GM12878 (cell line): ENCODE data around the gene KIAA0930. TPM values are rescaled to one million over a fixed set of nuclear protein-coding genes. Genes with fewer than 3 reads are reported as not detected.

ENCODE experiments used
- ATAC-seq: fragments of 200-7000 bp; cut with Tn5 transposase; 3 replicates; pipeline ENCODE4 v1.9.1; 2020; ENCODE audit warnings: mild to moderate bottlenecking, moderate library complexity
- BruUV-seq: library from RNA; stranded (reverse); fragments of 400-500 nt; replicated peaks from 2 replicates; lab custom pipeline; 2021; lab: Mats Ljungman, UMichigan
- CTCF ChIA-PET: fragments of 300-600 bp; sonication (Branson Sonifier 250); formaldehyde crosslinking; extraction: SDS; loops from one replicate; lab custom pipeline; 2021; ENCODE audit warnings: inconsistent platforms; lab: Yijun Ruan, JAX
- POLR2A ChIA-PET: fragments of 350-600 bp; formaldehyde crosslinking; extraction: SDS; loops from one replicate; lab custom pipeline; 2021; ENCODE audit warnings: inconsistent platforms; lab: Charles Lee
- RAD21 ChIA-PET: fragments of 300-600 bp; sonication (Branson Sonifier 250); formaldehyde crosslinking; loops from one replicate; lab custom pipeline; 2023; ENCODE audit warnings: antibody characterized with exemption; ENCODE audit not compliant: unreplicated experiment; lab: Charles Lee
- SMC1A ChIA-PET: fragments of 300-600 bp; sonication (Branson Sonifier 250); formaldehyde crosslinking; loops from one replicate; lab custom pipeline; 2023; ENCODE audit not compliant: unreplicated experiment, uncharacterized antibody; lab: Charles Lee
- DNase-seq: peaks from one replicate; pipeline ENCODE4 v3.0.0-alpha.2; 2011; ENCODE audit warnings: low read depth, low spot score
- FAIRE-seq: peaks from 3 replicates; lab custom pipeline; 2011; peaks lifted over from hg19 to GRCh38; lab: Jason Lieb, UNC
- H2AFZ ChIP-seq: 2 replicates; pipeline ENCODE4 v1.6.0; 2011; ENCODE audit warnings: low read depth, low read length, control low read depth; ENCODE audit not compliant: control insufficient read depth
- H3K27ac ChIP-seq: 2 replicates; pipeline ENCODE4 v1.5.1; 2011; ENCODE audit warnings: control low read depth; ENCODE audit not compliant: control insufficient read depth, insufficient read depth
- H3K27me3 ChIP-seq, 2 experiments: replicated peaks in 1 of 2; 2 replicates each; pipeline versions ENCODE4 v1.6.0 to v1.6.1; 2011; ENCODE audit warnings: low read length in 1 of 2; ENCODE audit not compliant: control insufficient read depth in 2 of 2, insufficient read depth in 2 of 2
- H3K36me3 ChIP-seq, 2 experiments: 2 replicates each; pipeline ENCODE4 v1.5.1; 2011; ENCODE audit warnings: low read length in 1 of 2; ENCODE audit not compliant: control insufficient read depth in 2 of 2, insufficient read depth in 2 of 2
- H3K4me1 ChIP-seq: 2 replicates; pipeline ENCODE4 v1.6.1; 2011; ENCODE audit warnings: mild to moderate bottlenecking, low read length, moderate library complexity, mixed read lengths; ENCODE audit not compliant: control insufficient read depth, insufficient read depth
- H3K4me2 ChIP-seq: 2 replicates; pipeline ENCODE4 v1.6.0; 2011; ENCODE audit warnings: control low read depth; ENCODE audit not compliant: control insufficient read depth, insufficient read depth
- H3K4me3 ChIP-seq: fragments of 200-600 bp; sonication (generic); 2 replicates; pipeline ENCODE4 v1.5.1; 2016
- H3K79me2 ChIP-seq: 2 replicates; pipeline ENCODE4 v1.6.0; 2011; ENCODE audit warnings: low read length; ENCODE audit not compliant: control insufficient read depth, insufficient read depth
- H3K9ac ChIP-seq: 2 replicates; pipeline ENCODE4 v1.8.0; 2011; ENCODE audit warnings: low read length, control low read depth, mixed read lengths; ENCODE audit not compliant: control insufficient read depth, insufficient read depth
- H3K9me3 ChIP-seq: replicated peaks from 3 replicates; pipeline ENCODE4 v1.5.1; 2011; ENCODE audit warnings: mild to moderate bottlenecking, low read length; ENCODE audit not compliant: control insufficient read depth, insufficient read depth
- H4K20me1 ChIP-seq: 2 replicates; pipeline ENCODE4 v1.6.0; 2011; ENCODE audit not compliant: control insufficient read depth, insufficient read depth
- HDGF ChIP-seq: fragments of 450-650 bp; IDR thresholded peaks from 2 replicates; pipeline ENCODE4 v1.6.1; 2016; ENCODE audit warnings: antibody characterized with exemption
- IRF4 ChIP-seq: IDR thresholded peaks from 2 replicates; pipeline ENCODE4 v1.6.1; 2011; ENCODE audit warnings: low read depth, low read length
- PAX5 ChIP-seq: IDR thresholded peaks from 2 replicates; pipeline ENCODE4 v1.6.1; 2011; ENCODE audit warnings: low read depth, low read length, borderline replicate concordance
- PBX3 ChIP-seq: IDR thresholded peaks from 2 replicates; pipeline ENCODE4 v1.6.1; 2011; ENCODE audit warnings: mild to moderate bottlenecking, low read depth, low read length, moderate library complexity; ENCODE audit not compliant: insufficient replicate concordance
- RCOR1 ChIP-seq: conservative IDR thresholded peaks from 2 replicates; pipeline ENCODE4 v1.6.1; 2012; ENCODE audit warnings: low read depth, low read length, improper control_type of control experiment
- RELB ChIP-seq: fragments of 450-650 bp; IDR thresholded peaks from 2 replicates; pipeline ENCODE4 v1.6.1; 2017; ENCODE audit warnings: low read depth, mild to moderate bottlenecking, moderate library complexity
- SMC3 ChIP-seq: IDR thresholded peaks from 2 replicates; pipeline ENCODE4 v1.6.1; 2011; ENCODE audit warnings: low read length, improper control_type of control experiment, borderline replicate concordance
- TBL1XR1 ChIP-seq: IDR thresholded peaks from 2 replicates; pipeline ENCODE4 v1.6.1; 2012; ENCODE audit warnings: low read depth, low read length, improper control_type of control experiment
- USF2 ChIP-seq: IDR thresholded peaks from 2 replicates; pipeline ENCODE4 v1.6.1; 2011; ENCODE audit warnings: low read depth, low read length, improper control_type of control experiment, borderline replicate concordance
- WGBS: methylation state at CpG from one replicate; pipeline ENCODE4 v1.1.6; 2016; ENCODE audit warnings: low lambda C conversion rate; ENCODE audit not compliant: insufficient replicate concordance, insufficient coverage; ENCODE audit errors: missing lambda C conversion rate; 5-methylcytosine and 5-hydroxymethylcytosine counted together
- in situ Hi-C: fragments of 300-500 bp; cut with MboI; formaldehyde crosslinking; loops from 9 replicates; pipeline ENCODE4 v1.14.3; 2018; ENCODE audit warnings: mixed read lengths
- intact Hi-C: fragments of 100-400 bp; cut with micrococcal nuclease; formaldehyde crosslinking; loops from one replicate; pipeline ENCODE4 v1.14.2; 2022; ENCODE audit not compliant: unreplicated experiment
- polyA plus RNA-seq, 11 experiments: library from polyadenylated mRNA; depleted of rRNA in 4 of 11; unstranded in 6 of 11; stranded (reverse) in 5 of 11; fragments of >200 nt; fragmentation: Nextera tagmentation in 4 of 11; fragmentation: Illumina TruSeq in 1 of 11; extraction: Ambion mirVana in 4 of 11; extraction: Trizol in 1 of 11; gene quantifications; 1 replicate in 1 of 11; 2 replicates in 10 of 11; pipeline versions ENCODE4 v1.2.1 to v1.2.3, GENCODE V29; 2011 to 2016; ENCODE audit warnings: inconsistent platforms in 2 of 11, missing spikeins in 2 of 11, low read depth in 1 of 11
- total RNA-seq, 4 experiments: library from RNA; depleted of rRNA in 3 of 4; stranded (reverse); fragments of >200 nt in 3 of 4; fragmentation: Illumina TruSeq in 1 of 4; extraction: Trizol in 1 of 4; gene quantifications; 2 replicates each; pipeline versions ENCODE4 v1.2.1 to v1.2.3, GENCODE V29; 2013 to 2021

KIAA0930 gene
- total and polyA plus RNA-seq, 10 of the 15 experiments (the other 5 are each of a cell fraction or from before 2014, with no cell fraction given): 3.6 to 125 (median 46.3) TPM

- in situ Hi-C loops: no loop called here
- FAIRE-seq: no peak
- H3K4me3 ChIP-seq: no peak overlapping the region
- WGBS: 85% methylated on average over 6 of the region's 13 CpGs
- no peaks in the 10 kb centered on the region for H3K9me3 ChIP-seq
- no peaks in the 10 kb centered on the region for H4K20me1 ChIP-seq
- ChIA-PET CTCF (interaction anchor here (2.3 kb wide), 1 partner anchor 58 kb away, joined by 7 read pairs; no protein-coding TSS in a partner anchor), SMC1A (interaction anchor here (0.8 kb wide), 1 partner anchor 12 kb away, joined by 3 read pairs; no protein-coding TSS in a partner anchor), POLR2A (interaction anchor here (0.7 kb wide), 1 partner anchor 127 kb away, joined by 4 read pairs; no protein-coding TSS in a partner anchor), RAD21 (no interaction called here)
- no peak overlapping the region for H2AFZ ChIP-seq
- no peaks in the 10 kb centered on the region for H3K4me1 ChIP-seq
- no peaks in the 10 kb centered on the region for H3K27me3 ChIP-seq
- H3K27ac ChIP-seq: no peak overlapping the region
- no peak for ATAC-seq
- intact Hi-C loops: no loop called here
- no peaks in the 10 kb centered on the region; the same call in 1 of the 2 replicates for H3K79me2 ChIP-seq
- no peak for TF ChIP-seq HDGF
- TF ChIP-seq PBX3: no peak
- no peak for TF ChIP-seq PAX5
- TF ChIP-seq USF2: no peak
- TF ChIP-seq TBL1XR1: no peak
- no peak for TF ChIP-seq RCOR1
- no peak for TF ChIP-seq RELB
- TF ChIP-seq IRF4: no peak
- TF ChIP-seq SMC3: no peak
- peaks cover 5 to 39% of the 10 kb centered on the region in 2 experiments; a peak in 3 of 4 replicates for H3K36me3 ChIP-seq
- H3K9ac ChIP-seq: no peak overlapping the region
- no peak for DNase-seq
- BruUV-seq: no TSS peak
- H3K4me2 ChIP-seq: no peak overlapping the region
Observed at GRCh38 chr22:45207533-45207932, 33.2 kb downstream of the KIAA0930 start.
